GM12872 (cell line): ENCODE data around the gene PAPSS1.

Experiments used
- CTCF ChIP-seq: IDR thresholded peaks from 3 replicates; pipeline ENCODE4 v1.5.1; 2011; ENCODE audit warnings: low read depth, mild to moderate bottlenecking, low read length, moderate library complexity; ENCODE audit not compliant: insufficient read depth

PAPSS1 gene

GRCh38 chr4:107710493-107711459 lies 9.3 kb downstream of the PAPSS1 start:
- no peak for TF ChIP-seq CTCF

DNA sequence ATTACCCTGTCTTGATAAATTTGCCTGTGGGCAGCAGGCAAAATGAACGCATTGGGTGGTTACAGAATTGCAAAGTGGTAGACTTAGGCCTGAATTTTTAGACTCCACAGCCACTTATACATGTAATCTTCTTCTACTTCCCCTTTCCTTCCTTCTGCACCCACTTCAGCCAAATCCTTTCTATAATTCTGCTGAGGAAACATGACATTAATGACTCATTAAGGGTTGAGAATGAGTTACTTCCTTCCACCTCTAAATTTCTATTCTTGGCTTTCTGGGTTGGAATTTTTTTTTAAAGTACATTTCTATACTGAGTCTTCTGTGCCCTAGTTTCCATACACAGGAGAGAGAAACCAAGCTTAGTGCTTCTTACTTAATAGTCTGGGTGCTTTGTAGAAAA lies 10.1 kb downstream of the PAPSS1 start:
- no peak for TF ChIP-seq CTCF

GRCh38 chr4:107708225-107708624 lies 11.8 kb downstream of the PAPSS1 start:
- no peak for TF ChIP-seq CTCF

DNA sequence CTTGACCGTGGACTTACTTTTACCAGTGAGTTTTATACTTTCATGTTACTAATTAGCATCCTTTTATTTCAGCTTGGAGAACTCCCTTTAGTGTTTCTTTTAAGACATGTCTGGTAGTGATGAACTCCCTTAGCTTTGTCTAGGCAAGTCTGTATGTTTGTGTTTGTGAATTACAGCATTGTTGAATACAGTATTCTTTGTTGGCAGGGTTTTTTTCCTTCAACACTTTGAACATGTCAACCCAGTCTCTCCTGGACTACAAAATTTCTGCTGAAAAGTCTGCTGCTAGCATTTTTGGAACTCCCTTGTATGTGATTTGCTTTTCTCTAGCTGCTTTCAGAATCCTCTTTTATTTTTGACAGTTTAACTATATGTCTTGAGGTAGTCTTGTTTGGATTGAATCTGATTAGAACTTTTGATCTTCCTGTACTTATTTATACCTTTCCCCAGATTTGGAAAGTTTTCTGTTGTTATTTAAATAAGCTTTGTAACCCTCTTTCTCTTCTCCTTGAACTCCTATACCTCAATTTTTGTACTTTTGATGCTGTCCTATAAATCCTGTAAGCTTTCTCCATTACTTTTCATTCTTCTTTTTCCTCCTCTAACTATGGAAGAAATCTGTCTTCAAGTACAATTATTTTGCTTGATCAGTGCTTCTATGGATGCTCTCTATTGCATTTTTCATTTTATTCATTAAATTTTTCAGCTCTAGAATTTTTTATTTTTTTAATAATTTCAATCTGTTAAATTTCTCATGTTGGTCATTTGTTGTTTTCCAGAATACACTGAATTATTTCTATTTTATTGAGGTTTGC lies 14.1 kb downstream of the PAPSS1 start:
- TF ChIP-seq CTCF = no peak

DNA sequence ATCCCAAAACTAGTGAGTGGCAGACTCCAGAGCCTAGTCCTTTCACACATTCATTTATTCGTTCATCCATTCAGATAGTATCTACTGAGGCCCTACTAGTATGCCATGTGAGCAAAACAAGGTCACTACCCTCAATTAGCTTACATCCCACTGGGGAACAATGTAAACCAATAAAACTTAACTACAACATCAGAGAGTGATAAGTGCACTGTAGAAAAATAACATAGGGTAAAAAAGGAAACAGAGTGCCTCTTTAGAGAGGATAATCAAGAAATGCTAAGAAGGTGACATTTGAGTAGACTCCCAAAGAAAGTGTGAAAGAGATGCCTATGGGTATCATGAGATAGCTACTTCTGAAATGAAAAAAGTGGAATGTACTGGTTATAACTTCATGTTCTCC lies 18.5 kb downstream of the PAPSS1 start:
- TF ChIP-seq CTCF = no peak

DNA sequence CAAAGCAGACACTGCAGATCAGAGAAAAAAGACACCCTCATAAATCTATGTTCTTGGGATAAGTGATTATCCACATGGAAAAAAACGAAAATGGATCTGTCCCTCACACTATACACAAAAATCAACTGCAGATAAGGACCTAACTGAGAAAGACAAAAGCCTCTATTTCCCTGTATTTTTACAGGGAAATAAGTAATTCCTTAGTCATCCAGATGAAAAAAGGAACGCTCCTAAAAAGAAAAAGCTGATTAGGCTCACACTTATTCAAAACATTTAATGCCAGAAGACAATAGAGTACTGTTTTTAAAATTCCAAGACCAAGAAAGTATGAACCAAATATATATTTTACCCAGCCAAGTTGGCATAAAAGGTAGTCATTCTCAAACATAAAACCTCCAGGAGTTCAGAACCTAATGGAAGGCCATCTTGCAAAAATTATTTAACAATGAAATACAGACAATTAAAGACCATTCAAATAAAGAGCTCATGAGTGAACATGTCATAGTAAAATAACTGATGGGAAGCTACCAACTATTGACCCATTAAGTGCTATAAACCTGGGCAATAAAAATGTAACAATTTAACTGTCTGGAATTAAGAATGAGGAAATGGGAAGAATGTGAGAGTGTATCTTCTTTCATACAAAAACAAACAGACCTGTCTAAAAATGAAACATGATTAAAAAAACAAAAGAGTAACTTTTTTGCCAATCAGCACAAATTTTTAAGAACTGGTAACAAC lies 20.4 kb downstream of the PAPSS1 start:
- TF ChIP-seq CTCF = no peak

DNA sequence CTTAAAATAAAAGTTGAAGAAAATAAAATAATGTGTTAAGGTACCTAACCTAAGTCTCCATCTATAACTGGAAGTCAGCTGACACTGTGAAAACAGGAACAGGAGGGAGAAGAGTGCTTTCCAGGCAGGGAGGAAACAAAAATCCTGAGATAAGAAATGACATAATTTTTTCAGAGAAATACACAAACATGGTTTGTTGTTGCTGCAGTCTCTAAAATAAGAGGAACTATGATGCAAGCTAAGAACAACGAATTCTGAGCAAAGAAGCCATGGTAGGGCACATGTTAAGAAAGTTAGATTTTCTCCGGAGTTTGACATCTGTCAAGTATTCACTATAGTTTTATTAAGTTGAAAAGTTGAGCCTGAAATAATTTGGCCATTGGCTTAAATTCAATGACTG lies 26.9 kb downstream of the PAPSS1 start:
- no peak for TF ChIP-seq CTCF
